ENCODE measurements around the gene ERCC6L. TPM values are rescaled to one million over a fixed set of nuclear protein-coding genes. Genes with fewer than 3 reads are reported as not detected.

Gene ERCC6L
- total RNA-seq, 1 donor from 2014 or later = 0.24 TPM

- Histone ChIP-seq H3K4me3 (no peak overlapping the region), H3K36me3 (peaks cover 70% of the 10 kb centered on the region)
Measured at GRCh38 chrX:72273718-72274117, 34.9 kb upstream of the ERCC6L start.

GRCh38 chrX:72272868-72273267 is 34.0 kb upstream of the ERCC6L start:
- Histone ChIP-seq H3K9me3 (no peaks in the 10 kb centered on the region), H3K27me3 (ENCODE audit: low read depth) (no peaks in the 10 kb centered on the region), H3K4me1 (peaks cover 26% of the 10 kb centered on the region), H3K27ac (no peak overlapping the region), H3K4me3 (no peak overlapping the region), H3K36me3 (peaks cover 79% of the 10 kb centered on the region)
- ATAC-seq = no peak
- DNase-seq = no peak
- intact Hi-C loops (cut with DNase I) = no loop called here
- TF ChIP-seq CTCF (IDR thresholded peaks at IDR 0.05) = no peak

More at GRCh38 chrX:72273718-72274117, 34.9 kb upstream of the ERCC6L start:
- TF ChIP-seq CTCF (IDR thresholded peaks at IDR 0.05) = no peak
- peaks cover 26% of the 10 kb centered on the region for H3K4me1 ChIP-seq
- DNase-seq = no peak
- intact Hi-C loops (cut with DNase I) = no loop called here
- H3K27me3 ChIP-seq (ENCODE audit: low read depth) = no peaks in the 10 kb centered on the region
- no peak overlapping the region for H3K27ac ChIP-seq
- H3K9me3 ChIP-seq = no peaks in the 10 kb centered on the region
- no peak for ATAC-seq

- DNase-seq (no peak), ATAC-seq (no peak)
- Histone ChIP-seq H3K9me3 (no peaks in the 10 kb centered on the region), H3K36me3 (peaks cover 87% of the 10 kb centered on the region), H3K27ac (no peak overlapping the region), H3K4me1 (peaks cover 26% of the 10 kb centered on the region), H3K4me3 (no peak overlapping the region), H3K27me3 (ENCODE audit: low read depth) (no peaks in the 10 kb centered on the region)
- intact Hi-C loops (cut with DNase I) = no loop called here
- TF ChIP-seq CTCF (IDR thresholded peaks at IDR 0.05) = no peak
Measured at GRCh38 chrX:72271812-72272211, 33.0 kb upstream of the ERCC6L start.

- Histone ChIP-seq H3K27ac (no peak overlapping the region), H3K4me1 (peaks cover 26% of the 10 kb centered on the region), H3K9me3 (no peaks in the 10 kb centered on the region), H3K4me3 (no peak overlapping the region), H3K36me3 (peaks cover 87% of the 10 kb centered on the region), H3K27me3 (ENCODE audit: low read depth) (no peaks in the 10 kb centered on the region)
- no peak for TF ChIP-seq CTCF (IDR thresholded peaks at IDR 0.05)
- DNase-seq (no peak), ATAC-seq (no peak)
- intact Hi-C loops (cut with DNase I) = no loop called here
Measured at GRCh38 chrX:72271091-72271788, 32.4 kb upstream of the ERCC6L start.

- Histone ChIP-seq H3K27me3 (ENCODE audit: low read depth) (no peaks in the 10 kb centered on the region), H3K27ac (no peak overlapping the region), H3K4me3 (no peak overlapping the region), H3K36me3 (peaks cover 83% of the 10 kb centered on the region), H3K9me3 (no peaks in the 10 kb centered on the region), H3K4me1 (peaks cover 17% of the 10 kb centered on the region)
- DNase-seq = no peak
- intact Hi-C loops (cut with DNase I) = no loop called here
- TF ChIP-seq CTCF (IDR thresholded peaks at IDR 0.05) = no peak
- no peak for ATAC-seq
Measured at GRCh38 chrX:72270316-72270866, 31.6 kb upstream of the ERCC6L start.
